Stimulated activated CD8-positive, alpha-beta memory T cell treated with anti-CD3 and anti-CD28 coated beads, Interleukin-12 subunit alpha, Interleukin-12 subunit beta, amount 100 ng/mL, for 24 hours (primary cell): ENCODE measurements around the gene TCEA2.

Experiments used
- DNase-seq: peaks from one replicate; pipeline ENCODE4 v3.0.0-alpha.2; 2020; ENCODE audit errors: extremely low read depth

TCEA2 gene

DNA sequence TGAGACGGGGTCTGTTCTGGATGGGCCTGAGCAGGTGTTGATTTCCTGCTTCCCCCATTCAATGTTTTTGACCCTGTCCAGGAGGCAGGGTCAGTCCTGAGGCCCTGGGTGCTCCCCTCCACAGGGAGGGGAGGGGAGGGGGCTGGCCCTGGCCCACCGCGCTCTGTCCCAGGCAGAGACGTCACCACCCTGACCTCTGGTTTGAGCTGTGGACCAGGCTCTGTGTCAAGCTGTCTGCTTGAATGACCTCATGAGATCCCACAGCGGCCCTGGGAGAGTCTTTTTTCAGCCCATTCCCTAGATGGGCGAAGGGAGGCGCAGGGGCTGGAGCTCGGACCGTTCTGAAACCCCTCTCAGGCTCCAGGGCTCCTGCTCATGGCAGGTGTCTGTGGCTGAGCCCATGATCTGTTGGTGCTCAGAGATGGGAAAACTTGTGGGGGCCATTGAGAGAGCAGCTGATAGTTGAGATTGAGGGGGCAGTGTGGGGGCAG, 30.1 kb downstream of the TCEA2 start:
- no peak for DNase-seq

GRCh38 chr20:64095455-64095854, 32.5 kb downstream of the TCEA2 start:
- DNase-seq = no peak

- no peak for DNase-seq
Measured at GRCh38 chr20:64095927-64096326, 32.9 kb downstream of the TCEA2 start.

DNA sequence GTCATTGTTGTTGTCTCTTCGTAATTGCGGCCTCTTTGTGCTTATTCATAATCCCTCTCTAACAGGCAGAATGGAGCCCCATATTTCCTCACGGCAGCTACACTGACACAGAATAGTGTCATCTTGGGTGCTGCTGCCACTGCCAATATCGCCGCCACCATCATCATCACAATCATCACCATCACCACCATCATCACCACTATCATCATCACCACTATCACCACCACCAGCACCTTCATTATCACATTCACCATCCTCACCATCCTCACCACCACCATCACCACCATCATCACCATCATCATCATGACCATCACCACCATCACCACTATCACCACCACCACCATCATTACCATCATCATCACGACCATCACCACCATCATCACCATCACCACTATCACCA, 33.5 kb downstream of the TCEA2 start:
- no peak for DNase-seq

DNA sequence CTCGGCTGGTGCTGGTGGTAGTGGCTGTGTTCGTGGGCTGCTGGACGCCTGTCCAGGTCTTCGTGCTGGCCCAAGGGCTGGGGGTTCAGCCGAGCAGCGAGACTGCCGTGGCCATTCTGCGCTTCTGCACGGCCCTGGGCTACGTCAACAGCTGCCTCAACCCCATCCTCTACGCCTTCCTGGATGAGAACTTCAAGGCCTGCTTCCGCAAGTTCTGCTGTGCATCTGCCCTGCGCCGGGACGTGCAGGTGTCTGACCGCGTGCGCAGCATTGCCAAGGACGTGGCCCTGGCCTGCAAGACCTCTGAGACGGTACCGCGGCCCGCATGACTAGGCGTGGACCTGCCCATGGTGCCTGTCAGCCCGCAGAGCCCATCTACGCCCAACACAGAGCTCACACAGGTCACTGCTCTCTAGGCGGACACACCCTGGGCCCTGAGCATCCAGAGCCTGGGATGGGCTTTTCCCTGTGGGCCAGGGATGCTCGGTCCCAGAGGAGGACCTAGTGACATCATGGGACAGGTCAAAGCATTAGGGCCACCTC, 35.5 kb downstream of the TCEA2 start:
- no peak for DNase-seq

GRCh38 chr20:64099086-64099786, 36.2 kb downstream of the TCEA2 start:
- no peak for DNase-seq

GRCh38 chr20:64099880-64100565, 37.0 kb downstream of the TCEA2 start:
- no peak for DNase-seq

GRCh38 chr20:64100566-64100888, 37.5 kb downstream of the TCEA2 start:
- DNase-seq = no peak

DNA sequence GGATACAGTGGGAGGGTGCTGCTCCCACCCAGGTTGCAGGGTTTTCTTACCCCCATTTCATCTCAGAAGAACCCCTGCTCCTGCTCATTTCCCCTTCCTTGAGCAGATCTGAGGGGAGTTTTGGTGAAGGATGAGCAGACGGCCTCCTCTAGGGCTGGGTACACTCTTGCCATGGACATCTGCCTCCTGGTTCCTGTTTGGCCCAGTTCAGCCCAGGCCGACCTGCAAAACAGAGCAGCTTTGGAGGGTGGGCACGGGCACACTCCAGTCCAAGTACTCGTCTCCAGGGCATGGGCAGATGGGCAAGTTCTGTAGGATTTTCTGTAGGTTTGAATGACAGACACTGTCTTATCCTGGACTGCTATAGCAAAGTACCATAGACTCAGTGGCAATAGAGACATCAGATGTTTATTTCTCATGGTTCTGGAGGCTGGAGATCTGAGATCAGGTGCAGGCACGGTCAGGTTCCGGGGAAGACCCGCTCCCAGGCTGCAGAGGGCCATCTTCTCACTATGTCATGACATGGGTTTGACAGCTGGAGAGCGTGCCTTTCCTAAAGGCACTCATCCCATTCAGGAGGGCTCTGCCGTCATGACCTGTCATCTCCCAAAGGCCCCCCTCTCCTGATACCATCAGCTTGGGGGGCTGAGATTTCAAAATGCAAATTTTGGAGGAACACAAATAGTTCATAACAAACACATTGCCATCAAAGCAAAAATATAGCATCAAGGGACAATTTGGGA, 38.1 kb downstream of the TCEA2 start:
- DNase-seq = no peak

DNA sequence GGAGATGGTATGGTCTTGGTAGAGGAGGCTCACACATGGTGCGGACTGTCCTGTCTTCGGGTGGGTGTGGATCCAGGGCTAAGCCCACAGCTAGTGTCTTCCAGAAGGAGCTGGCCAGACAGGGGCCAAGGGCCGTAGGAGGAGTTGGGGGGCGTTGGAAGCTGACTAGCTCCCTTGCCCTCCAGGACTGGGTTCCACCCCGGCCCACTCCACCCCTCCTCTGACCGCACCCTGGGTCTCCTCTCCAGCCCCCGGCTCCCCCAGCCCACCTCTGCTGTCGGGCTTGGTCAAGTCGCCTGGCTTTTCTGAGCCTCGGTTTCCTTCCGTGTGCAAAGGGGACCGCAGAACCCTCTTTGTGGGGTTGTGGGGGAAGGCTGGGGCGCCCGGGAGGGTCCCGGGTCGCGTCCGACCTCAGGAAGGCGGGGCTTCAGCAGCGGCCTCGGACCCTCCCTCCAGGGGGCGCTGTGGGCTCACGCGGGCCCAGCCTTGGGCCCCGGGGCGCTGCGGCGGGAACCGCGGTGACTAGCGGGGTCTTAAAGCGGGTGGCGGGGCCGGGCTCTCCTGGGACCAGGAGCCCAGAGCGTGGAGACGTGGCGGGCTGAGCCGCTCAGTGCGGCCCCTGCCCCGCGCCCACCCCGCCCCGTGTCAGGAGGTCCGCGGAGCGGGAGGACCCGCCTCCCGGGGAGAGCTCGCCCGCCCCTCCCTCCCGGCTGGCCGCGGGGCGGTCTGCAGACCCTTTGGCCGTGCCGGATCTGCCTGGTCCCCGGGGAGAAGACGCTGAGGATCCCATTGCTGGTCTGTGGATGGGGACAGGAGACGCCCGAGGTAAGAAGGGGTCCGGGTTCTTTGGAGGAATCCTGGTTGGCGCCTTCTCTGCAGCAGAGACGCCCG, 39.0 kb downstream of the TCEA2 start:
- peak; percentile 36 for DNase-seq

DNA sequence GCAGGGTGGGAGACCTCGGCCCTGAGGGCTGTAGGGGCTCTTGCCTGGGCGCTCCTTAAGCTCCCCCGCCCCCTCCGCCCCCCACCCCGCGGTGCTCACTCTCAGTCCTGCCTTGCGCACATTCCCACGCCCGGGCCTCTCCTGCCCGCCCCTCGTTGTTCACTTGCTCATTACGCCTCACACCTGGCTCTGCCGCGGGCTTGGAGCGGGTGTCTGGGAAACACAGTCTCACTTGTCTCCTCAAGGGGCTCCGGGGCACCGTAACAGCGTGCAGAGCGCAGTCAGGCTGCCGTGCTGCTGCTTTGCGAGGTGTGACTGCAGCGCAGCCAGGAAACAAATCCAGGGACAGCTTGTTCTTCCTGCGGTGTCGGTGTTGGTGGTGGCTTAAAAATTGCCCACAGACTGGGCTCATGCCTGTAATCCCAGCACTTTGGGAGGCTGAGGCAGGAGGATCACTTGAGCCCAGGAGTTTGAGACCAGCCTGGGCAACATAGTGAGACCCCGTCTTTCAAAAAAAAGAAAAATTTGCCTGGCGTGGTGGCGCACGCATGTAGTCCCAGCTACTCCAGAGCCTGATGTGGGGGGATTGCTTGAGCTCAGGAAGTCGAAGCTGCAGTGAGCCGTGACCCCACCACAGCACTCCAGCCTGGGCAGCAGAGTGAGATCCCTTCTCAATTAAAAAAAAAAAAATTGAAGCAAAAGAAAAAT, 39.8 kb downstream of the TCEA2 start:
- no peak for DNase-seq

GRCh38 chr20:64103871-64104666, 41.1 kb downstream of the TCEA2 start:
- no peak for DNase-seq

- no peak for DNase-seq
Measured at GRCh38 chr20:64104667-64105451, 41.9 kb downstream of the TCEA2 start.

DNA sequence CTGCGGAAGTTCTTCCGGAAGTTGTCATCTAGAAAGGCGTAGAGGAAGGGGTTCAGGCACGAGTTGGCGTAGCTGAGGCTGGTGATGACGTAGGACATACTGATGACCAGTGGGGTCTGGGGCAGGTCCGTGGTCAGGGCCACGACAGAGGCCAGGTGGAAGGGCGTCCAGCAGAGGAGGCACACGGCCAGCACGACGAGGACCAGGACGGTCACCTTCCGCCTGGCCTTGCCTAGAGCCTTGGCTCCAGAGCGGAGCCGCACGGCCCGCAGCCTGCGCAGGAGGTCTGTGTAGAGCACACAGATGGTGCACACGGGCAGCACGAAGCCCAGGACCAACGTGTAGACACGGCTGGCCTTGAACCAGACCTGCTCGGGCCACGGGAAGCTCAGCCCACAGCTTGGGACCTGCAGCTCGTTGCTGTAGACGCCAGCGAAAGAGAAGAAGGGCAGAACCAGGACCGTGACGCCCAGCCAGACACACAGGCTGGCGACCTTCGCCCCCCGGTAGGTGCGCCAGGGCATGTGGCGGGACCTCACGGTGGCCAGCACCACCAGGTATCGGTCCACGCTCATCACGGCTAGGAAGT, 42.9 kb downstream of the TCEA2 start:
- DNase-seq = no peak

DNA sequence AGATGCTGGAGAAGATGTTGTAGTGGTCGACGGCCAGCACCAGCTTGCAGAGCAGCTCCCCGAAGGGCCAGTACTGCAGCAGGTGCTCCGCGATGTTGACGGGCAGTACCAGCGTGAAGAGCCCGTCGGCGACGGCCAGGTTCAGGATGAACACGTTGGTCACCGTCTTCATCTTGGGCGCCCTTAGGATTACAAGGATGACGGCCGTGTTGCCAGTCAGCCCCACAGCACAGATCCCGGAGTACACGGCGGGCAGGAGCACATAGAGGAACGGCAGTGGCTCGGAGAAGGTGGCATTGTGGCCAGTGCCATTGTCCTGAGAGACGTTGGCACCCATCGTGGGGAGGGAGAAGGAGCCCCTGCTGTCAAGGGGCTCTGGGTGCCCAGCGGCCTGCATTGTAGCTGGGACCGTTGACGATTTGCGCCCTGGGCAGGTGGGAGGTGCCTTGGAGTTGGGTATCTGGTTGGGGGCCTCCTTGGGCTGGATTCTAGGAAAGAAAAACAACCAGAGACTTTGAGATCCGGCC, 43.5 kb downstream of the TCEA2 start:
- DNase-seq = no peak

DNA sequence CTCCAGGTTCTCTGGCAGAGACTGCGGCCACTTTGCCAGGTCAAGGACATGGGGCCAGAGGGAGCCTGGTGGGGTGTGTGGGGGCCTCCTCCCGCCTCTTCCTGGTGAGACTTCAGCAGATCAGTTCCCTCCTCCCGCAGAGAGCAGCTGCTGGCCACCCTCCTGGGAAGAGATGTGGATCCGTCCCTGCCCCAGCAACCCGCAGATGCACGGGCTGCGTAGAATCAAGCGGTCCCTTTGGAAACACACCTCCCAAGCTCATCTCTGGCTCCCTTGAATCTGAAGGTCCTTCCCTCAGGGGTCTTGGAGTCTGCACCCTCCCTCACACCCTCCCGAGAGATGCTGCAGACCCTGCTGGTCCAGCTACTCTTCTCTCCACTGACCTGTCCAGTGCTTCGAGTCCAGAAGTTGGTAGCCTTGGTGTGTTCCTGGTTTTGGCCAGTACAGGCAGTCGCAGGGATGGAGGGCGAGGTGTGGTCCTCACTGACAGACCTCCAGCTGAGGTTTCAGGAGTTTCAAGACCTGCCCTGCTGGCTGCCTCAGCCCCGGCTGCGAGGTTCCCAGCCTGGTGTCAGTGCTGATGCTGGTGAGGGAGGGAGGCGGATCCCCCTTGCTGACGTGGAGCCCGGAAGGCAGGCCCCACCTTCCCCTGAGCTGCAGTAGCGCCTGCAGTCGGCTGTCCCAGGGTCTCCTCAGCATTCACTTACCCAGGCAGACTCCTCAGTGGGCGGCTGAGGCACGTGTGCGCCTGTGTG, 44.2 kb downstream of the TCEA2 start, which contains the start of gene NPBWR2:
Gene NPBWR2, minus strand, starts transcription at position 585 of the 755 bp plus-strand sequence. CDS start 734 bp downstream, outside the sequence.
- DNase-seq = no peak

DNA sequence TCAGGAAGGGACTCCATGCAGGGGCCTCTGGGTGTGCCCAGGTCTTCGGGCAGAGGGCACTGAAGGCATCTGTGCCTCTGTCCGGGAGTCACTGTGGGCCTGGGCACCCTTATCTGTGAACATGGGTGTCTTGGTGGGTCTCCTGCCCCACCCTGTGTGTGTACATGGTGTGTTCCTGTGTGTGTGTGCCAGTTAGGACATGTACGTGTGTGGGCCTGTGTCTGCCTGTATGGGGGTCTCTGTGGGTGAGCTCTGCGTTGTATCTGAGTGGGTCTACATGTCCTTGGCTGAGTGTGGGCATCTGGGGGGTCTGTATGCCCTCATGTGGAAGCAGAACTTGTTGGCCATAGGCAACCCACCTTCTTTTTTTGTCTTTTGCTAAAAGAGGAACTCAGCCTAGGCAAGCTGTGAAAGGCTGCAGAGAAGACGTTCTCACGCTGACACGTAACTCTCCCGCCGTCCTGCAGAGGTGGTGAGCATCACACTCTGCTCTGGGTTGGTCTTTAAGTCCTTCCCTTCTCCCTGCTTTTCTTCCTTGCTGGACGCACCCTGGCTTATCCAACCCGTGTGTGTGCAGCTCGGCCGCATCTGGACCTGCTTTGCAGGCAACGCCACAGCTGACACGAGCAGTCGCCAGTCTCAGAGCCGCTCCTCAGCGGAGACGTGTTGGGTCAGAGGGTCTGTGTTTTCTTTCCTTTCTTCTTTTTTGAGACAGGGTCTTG, 44.9 kb downstream of the TCEA2 start:
- no peak for DNase-seq
